GM12892 (cell line): Measurements from ENCODE around the gene KRTAP10-4.

Experiments used
- POLR2A ChIP-seq: IDR thresholded peaks from 2 replicates; pipeline ENCODE4 v1.6.1; 2011; ENCODE audit warnings: low read depth, low read length, control low read depth
- POLR2AphosphoS5 ChIP-seq: IDR thresholded peaks from 2 replicates; pipeline ENCODE4 v1.6.1; 2011; ENCODE audit warnings: low read depth, low read length, control low read depth
- TAF1 ChIP-seq: IDR thresholded peaks from 2 replicates; pipeline ENCODE4 v1.6.1; 2011; ENCODE audit warnings: low read depth, mild to moderate bottlenecking, control low read depth, low read length, borderline replicate concordance

DNA sequence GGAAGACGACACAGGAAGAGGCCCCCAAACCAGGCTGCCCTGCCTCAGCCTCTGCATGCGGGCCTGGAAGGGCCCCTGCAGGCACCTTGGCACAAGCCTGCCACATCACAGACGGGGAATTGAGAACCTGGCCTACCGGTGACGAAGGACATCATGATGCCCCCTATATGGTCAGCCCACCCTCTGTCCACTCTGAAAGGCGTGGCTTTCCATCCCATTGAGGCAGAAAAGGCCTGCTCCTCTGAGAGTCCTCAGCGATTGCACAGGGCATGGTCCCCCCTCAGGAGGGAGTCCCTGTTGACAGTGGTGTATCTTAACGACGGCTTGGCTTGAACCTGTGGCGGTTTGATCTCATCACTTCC is 44.9 kb upstream of the KRTAP10-4 start:
- TF ChIP-seq POLR2A (no peak), POLR2AphosphoS5 (no peak), TAF1 (no peak)
